K562 (cell line): ENCODE measurements around the gene LMO3.

Experiments used
- HCFC1 ChIP-seq: IDR thresholded peaks from 2 replicates; pipeline ENCODE4 v1.6.1; 2012; ENCODE audit warnings: low read depth, low read length, improper control_type of control experiment
- MEF2A ChIP-seq: IDR thresholded peaks from 2 replicates; pipeline ENCODE4 v1.6.1; 2011; ENCODE audit warnings: low read depth, mild to moderate bottlenecking, low read length, moderate library complexity; ENCODE audit not compliant: control insufficient read depth
- NONO ChIP-seq, 2 experiments: fragments of 200-400 bp in 1 of 2; fragments of 450-650 bp in 1 of 2; formaldehyde crosslinking in 1 of 2; IDR thresholded peaks; 2 replicates each; pipeline ENCODE4 v1.6.1; 2017; ENCODE audit warnings: low read depth in 2 of 2, mild to moderate bottlenecking in 2 of 2, moderate library complexity in 2 of 2, low read length in 1 of 2
- ZKSCAN8 ChIP-seq: fragments of 200-800 bp; sonication (Bioruptor generic); IDR thresholded peaks from 2 replicates; pipeline ENCODE4 v1.6.1; 2016; ENCODE audit warnings: missing genetic modification characterization, missing compliant biosample characterization
- TF ChIP-seq, protein P1 (sequence below), 3 experiments: IDR thresholded peaks in 2 of 3; conservative IDR thresholded peaks in 1 of 3; 2 replicates each; pipeline ENCODE4 v1.5.1; 2011 to 2012; ENCODE audit warnings: low read length in 3 of 3, mild to moderate bottlenecking in 3 of 3, control low read depth in 2 of 3, improper control_type of control experiment in 1 of 3, inconsistent platforms in 1 of 3, low read depth in 1 of 3, mixed read lengths in 1 of 3, moderate library complexity in 1 of 3; ENCODE audit not compliant: insufficient read depth in 2 of 3
- TF ChIP-seq, protein P2 (sequence below): fragments of 450-650 bp; IDR thresholded peaks from 2 replicates; pipeline ENCODE4 v1.6.1; 2018; ENCODE audit warnings: mild to moderate bottlenecking, low read depth; ENCODE audit not compliant: partially characterized antibody

DNA sequence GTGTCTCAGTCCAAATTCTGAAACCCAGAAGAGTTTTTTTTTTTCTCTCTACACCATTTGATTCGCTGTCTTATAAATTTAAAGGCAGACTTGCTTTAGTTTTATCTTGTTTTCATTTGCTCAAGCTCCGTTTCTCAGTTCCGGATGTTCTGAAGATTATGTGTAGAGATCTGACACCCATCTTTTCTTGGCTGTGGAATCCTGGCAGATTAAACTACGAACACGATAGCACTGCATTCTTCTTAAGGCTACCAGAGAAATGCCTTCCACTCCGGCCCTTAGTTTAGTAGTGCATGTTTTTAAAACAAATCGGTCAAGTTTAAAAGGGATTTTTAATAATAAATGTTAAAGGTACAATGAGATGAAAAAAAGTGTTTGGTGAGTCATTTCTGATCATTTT is 106.4 kb downstream of the LMO3 start:
- TF ChIP-seq, protein P1, sequence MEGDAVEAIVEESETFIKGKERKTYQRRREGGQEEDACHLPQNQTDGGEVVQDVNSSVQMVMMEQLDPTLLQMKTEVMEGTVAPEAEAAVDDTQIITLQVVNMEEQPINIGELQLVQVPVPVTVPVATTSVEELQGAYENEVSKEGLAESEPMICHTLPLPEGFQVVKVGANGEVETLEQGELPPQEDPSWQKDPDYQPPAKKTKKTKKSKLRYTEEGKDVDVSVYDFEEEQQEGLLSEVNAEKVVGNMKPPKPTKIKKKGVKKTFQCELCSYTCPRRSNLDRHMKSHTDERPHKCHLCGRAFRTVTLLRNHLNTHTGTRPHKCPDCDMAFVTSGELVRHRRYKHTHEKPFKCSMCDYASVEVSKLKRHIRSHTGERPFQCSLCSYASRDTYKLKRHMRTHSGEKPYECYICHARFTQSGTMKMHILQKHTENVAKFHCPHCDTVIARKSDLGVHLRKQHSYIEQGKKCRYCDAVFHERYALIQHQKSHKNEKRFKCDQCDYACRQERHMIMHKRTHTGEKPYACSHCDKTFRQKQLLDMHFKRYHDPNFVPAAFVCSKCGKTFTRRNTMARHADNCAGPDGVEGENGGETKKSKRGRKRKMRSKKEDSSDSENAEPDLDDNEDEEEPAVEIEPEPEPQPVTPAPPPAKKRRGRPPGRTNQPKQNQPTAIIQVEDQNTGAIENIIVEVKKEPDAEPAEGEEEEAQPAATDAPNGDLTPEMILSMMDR (IDR thresholded peaks at IDR 0.05 in 2 of 3, conservative IDR thresholded peaks at IDR 0.05 in 1 of 3; ENCODE audit: insufficient read depth in 2 of 3, low read depth in 1 of 3, low read length in 3 of 3): no peak
- TF ChIP-seq MEF2A (no peak), ZKSCAN8 (CRISPR knock-in tag) (no peak), HCFC1 (no peak), NONO (IDR thresholded peaks at IDR 0.05; ENCODE audit: low read depth in 2 of 2, low read length in 1 of 2) (no peak)
- TF ChIP-seq, protein P2, sequence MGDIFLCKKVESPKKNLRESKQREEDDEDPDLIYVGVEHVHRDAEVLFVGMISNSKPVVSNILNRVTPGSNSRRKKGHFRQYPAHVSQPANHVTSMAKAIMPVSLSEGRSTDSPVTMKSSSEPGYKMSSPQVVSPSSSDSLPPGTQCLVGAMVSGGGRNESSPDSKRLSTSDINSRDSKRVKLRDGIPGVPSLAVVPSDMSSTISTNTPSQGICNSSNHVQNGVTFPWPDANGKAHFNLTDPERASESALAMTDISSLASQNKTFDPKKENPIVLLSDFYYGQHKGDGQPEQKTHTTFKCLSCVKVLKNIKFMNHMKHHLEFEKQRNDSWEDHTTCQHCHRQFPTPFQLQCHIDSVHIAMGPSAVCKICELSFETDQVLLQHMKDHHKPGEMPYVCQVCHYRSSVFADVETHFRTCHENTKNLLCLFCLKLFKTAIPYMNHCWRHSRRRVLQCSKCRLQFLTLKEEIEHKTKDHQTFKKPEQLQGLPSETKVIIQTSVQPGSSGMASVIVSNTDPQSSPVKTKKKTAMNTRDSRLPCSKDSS: no peak
